Upper lobe of left lung (tissue), 4 donors: ENCODE measurements around the gene CCDC3.

Experiments
- CTCF ChIP-seq, 6 experiments: fragments of 450-650 bp in 4 of 6; fragments of 200-600 bp in 2 of 6; sonication (generic) in 2 of 6; IDR thresholded peaks; one replicate each; pipeline ENCODE4 v1.5.1; 2016 to 2019; ENCODE audit warnings: antibody characterized with exemption in 6 of 6
- EP300 ChIP-seq, 4 donors: sonication (generic); formaldehyde crosslinking; IDR thresholded peaks; one replicate each; pipeline ENCODE4 v1.5.1; 2017; ENCODE audit warnings: antibody characterized with exemption in 4 of 4, control low read depth in 2 of 4
- POLR2A ChIP-seq, 4 donors: fragments of 450-650 bp; IDR thresholded peaks; one replicate each; pipeline ENCODE4 v1.5.1; 2016 to 2017; ENCODE audit warnings: antibody characterized with exemption in 4 of 4, mild to moderate bottlenecking in 2 of 4
- POLR2AphosphoS5 ChIP-seq, 2 donors: sonication (generic); formaldehyde crosslinking; IDR thresholded peaks; one replicate each; pipeline ENCODE4 v1.5.1; 2017; ENCODE audit warnings: antibody characterized with exemption in 2 of 2

DNA sequence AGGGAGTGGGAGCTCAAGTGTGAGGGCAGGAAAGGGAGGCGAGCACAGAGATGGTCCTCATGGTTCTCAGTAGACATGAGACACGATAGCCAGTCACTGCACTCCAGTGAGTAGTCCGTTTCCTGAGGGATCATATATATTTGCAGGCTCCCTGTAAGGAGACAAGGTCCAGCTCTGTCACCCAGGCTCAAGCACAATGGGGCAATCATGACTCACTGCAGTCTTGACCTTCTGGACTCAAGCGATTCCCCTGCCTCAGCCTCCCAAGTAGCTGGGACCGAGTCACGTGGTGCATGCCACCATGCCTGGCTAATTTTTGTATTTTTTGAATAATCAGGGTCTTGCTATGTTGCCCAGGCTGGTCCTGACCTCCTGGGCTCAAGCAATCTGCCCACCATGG lies 116.7 kb downstream of the CCDC3 start:
- TF ChIP-seq POLR2A (IDR thresholded peaks at IDR 0.05) (no peak), EP300 (IDR thresholded peaks at IDR 0.05) (no peak), CTCF (IDR thresholded peaks at IDR 0.05) (no peak), POLR2AphosphoS5 (IDR thresholded peaks at IDR 0.05) (no peak)
